Measurements from ENCODE around the gene FIBP. TPM values are rescaled to one million over a fixed set of nuclear protein-coding genes. Genes with fewer than 3 reads are reported as not detected.
A peak's percentile ranks its signal among the peaks of the same experiment; 100 is the strongest.

Gene FIBP
- total RNA-seq, 2 experiments from 2014 or later, result 95.4 to 121 TPM

DNA sequence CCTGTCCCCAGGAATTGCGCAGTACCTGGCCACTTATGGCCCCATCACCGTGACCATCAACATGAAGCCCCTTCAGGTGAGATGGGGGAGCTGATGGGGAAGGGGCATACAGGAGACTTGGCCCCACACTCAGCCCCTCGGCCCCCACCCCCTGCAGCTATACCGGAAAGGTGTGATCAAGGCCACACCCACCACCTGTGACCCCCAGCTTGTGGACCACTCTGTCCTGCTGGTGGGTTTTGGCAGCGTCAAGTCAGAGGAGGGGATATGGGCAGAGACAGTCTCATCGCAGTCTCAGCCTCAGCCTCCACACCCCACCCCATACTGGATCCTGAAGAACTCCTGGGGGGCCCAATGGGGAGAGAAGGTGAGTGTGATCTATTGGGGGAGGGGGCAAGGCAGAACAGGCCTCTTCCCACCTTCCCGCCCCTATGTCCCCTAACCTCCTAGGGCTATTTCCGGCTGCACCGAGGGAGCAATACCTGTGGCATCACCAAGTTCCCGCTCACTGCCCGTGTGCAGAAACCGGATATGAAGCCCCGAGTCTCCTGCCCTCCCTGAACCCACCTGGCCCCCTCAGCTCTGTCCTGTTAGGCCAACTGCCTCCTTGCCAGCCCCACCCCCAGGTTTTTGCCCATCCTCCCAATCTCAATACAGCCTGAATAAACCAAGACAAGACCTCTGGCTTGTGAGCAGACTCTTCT lies 5.1 kb downstream of the FIBP start:
- Mint-ChIP-seq H3K27ac (no peak overlapping the region), H3K9me3 (ENCODE audit: low read depth) (no peaks in the 10 kb centered on the region), H3K4me3 (no peak overlapping the region), H3K27me3 (no peaks in the 10 kb centered on the region), H3K36me3 (ENCODE audit: low read depth) (peaks cover 31% of the 10 kb centered on the region), H3K4me1 (peaks cover 46% of the 10 kb centered on the region)
- ChIA-PET CTCF (interaction anchor here (1.0 to 8.5 kb wide), 11 partner anchors 9 to 111 kb away, joined by 3 to 113 read pairs (median 12); partner anchors contain the start of genes FOSL1 and MUS81), POLR2A (no interaction called here)
- intact Hi-C loops (cut with DNase I, micrococcal nuclease), result no loop called here
- no peak for ATAC-seq
- DNase-seq, result no peak

DNA sequence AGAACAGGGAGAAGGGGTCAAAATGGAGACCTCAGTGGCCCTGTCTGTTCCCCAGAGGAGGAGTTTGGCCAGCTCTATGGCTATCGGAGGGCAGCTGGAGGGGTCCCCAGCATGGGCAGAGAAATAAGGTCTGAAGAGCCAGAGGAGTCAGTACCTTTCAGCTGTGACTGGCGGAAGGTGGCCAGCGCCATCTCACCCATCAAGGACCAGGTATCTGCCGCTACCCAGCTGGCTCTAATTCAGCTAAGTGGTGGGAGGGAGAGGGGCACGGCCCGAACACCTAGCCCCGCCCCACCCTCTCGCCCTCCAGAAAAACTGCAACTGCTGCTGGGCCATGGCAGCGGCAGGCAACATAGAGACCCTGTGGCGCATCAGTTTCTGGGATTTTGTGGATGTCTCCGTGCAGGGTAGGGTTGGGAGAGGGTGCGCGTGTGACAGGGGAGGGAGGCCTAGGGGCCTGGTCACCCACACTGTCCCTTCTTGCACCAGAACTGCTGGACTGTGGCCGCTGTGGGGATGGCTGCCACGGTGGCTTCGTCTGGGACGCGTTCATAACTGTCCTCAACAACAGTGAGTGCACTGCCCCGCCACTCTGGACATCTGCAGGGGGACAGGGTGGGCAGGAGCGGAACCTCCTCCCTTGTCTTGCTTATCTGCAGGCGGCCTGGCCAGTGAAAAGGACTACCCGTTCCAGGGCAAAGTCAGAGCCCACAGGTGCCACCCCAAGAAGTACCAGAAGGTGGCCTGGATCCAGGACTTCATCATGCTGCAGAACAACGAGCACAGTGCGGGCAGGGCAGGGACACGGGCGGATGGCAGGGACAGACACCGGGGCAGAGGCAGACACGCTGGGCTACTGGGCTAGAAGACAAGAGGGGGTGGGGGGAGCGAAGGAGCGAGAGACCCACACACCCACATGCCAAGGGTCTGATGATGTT lies 5.9 kb downstream of the FIBP start:
- ChIA-PET POLR2A (no interaction called here), CTCF (interaction anchor here (1.0 to 2.2 kb wide), 5 partner anchors 12 to 340 kb away, joined by 3 to 7 read pairs (median 4); partner anchors contain the start of gene MUS81)
- Mint-ChIP-seq H3K36me3 (ENCODE audit: low read depth) (peaks cover 28% of the 10 kb centered on the region), H3K27me3 (no peaks in the 10 kb centered on the region), H3K27ac (no peak overlapping the region), H3K4me1 (peaks cover 40% of the 10 kb centered on the region), H3K4me3 (no peak overlapping the region), H3K9me3 (ENCODE audit: low read depth) (no peaks in the 10 kb centered on the region)
- DNase-seq (no peak), ATAC-seq (no peak)
- intact Hi-C loops (cut with DNase I, micrococcal nuclease), result no loop called here

- intact Hi-C loops (cut with DNase I, micrococcal nuclease), result no loop called here
- ATAC-seq, result no peak
- Mint-ChIP-seq H3K4me1 (peaks cover 29% of the 10 kb centered on the region), H3K4me3 (no peak overlapping the region), H3K9me3 (ENCODE audit: low read depth) (no peaks in the 10 kb centered on the region), H3K27me3 (no peaks in the 10 kb centered on the region), H3K36me3 (ENCODE audit: low read depth) (peaks cover 19% of the 10 kb centered on the region), H3K27ac (no peak overlapping the region)
- peak; percentile 9 for DNase-seq
- CTCF ChIA-PET, result interaction anchor here (0.5 to 2.2 kb wide), 7 partner anchors 9 to 341 kb away, joined by 3 to 7 read pairs (median 4); partner anchors contain the start of genes CCDC85B and MUS81
- POLR2A ChIA-PET, result no interaction called here
Observed at GRCh38 chr11:65880844-65881421, 7.3 kb downstream of the FIBP start.

DNA sequence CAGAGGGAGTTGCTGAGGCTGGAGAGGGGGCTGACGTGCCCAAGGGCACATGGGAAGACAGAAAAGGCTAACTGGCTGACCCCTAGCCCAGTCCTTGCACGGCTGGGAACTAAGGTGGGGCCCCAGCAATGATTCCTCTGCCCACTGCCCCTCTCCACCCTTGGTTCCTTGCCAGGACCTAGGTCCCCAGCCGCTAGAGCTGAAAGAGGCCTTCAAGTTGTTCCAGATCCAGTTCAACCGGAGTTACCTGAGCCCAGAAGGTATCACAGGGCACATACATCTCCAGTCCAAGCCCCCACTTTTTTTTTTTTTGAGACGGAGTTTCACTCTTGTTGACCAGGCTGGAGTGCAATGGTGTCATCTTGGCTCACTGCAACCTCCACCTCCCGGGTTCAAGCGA lies 8.2 kb downstream of the FIBP start:
- H3K4me1 Mint-ChIP-seq, result peaks cover 25% of the 10 kb centered on the region
- no peaks in the 10 kb centered on the region for H3K9me3 Mint-ChIP-seq (ENCODE audit: low read depth)
- H3K27ac Mint-ChIP-seq, result no peak overlapping the region
- no peak overlapping the region for H3K4me3 Mint-ChIP-seq
- CTCF ChIA-PET, result interaction anchor here (0.9 to 1.5 kb wide), 3 partner anchors 11 to 100 kb away, joined by 3 to 5 read pairs (median 5); partner anchors contain the start of genes CCDC85B and MUS81
- ATAC-seq, result no peak
- POLR2A ChIA-PET, result no interaction called here
- DNase-seq, result no peak
- intact Hi-C loops (cut with DNase I, micrococcal nuclease), result no loop called here
- H3K27me3 Mint-ChIP-seq, result no peaks in the 10 kb centered on the region
- peaks cover 14% of the 10 kb centered on the region for H3K36me3 Mint-ChIP-seq (ENCODE audit: low read depth)

DNA sequence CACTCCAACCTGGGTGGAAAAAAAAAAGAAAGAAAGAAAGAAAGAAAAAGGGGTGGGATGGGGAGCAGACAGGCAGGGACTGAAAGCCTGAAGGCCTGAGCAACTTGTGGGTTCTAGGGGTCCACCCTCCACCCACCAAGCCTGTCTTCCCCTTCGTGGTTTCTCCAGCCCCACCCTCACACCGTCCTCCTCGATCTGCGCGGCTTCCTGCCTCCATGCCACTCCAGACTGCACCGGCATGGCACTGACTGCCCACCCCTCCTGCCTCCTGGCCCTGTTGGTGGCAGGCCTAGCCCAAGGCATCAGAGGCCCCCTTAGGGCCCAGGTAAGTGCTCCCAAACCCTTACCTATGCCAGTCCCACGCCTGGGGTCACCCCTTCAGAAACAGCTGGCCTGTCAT lies 8.7 kb downstream of the FIBP start, which contains the start of gene CTSW:
TSS of gene CTSW (plus strand) at position 221 of the 400 bp plus-strand sequence. CDS start at position 239, 18 bp downstream.
- Mint-ChIP-seq H3K4me1 (peaks cover 22% of the 10 kb centered on the region), H3K9me3 (ENCODE audit: low read depth) (no peaks in the 10 kb centered on the region), H3K4me3 (no peak within 1 kb of the TSS), H3K27ac (peak within 1 kb of the TSS; percentile 37), H3K27me3 (no peaks in the 10 kb centered on the region), H3K36me3 (ENCODE audit: low read depth) (peaks cover 10% of the 10 kb centered on the region)
- intact Hi-C loops (cut with DNase I, micrococcal nuclease), result no loop called here
- DNase-seq (no peak), ATAC-seq (no peak)
- ChIA-PET CTCF (interaction anchor here (0.7 to 1.5 kb wide), 4 partner anchors 11 to 100 kb away, joined by 3 to 5 read pairs (median 4); partner anchors contain the start of genes CCDC85B and MUS81), POLR2A (no interaction called here)

DNA sequence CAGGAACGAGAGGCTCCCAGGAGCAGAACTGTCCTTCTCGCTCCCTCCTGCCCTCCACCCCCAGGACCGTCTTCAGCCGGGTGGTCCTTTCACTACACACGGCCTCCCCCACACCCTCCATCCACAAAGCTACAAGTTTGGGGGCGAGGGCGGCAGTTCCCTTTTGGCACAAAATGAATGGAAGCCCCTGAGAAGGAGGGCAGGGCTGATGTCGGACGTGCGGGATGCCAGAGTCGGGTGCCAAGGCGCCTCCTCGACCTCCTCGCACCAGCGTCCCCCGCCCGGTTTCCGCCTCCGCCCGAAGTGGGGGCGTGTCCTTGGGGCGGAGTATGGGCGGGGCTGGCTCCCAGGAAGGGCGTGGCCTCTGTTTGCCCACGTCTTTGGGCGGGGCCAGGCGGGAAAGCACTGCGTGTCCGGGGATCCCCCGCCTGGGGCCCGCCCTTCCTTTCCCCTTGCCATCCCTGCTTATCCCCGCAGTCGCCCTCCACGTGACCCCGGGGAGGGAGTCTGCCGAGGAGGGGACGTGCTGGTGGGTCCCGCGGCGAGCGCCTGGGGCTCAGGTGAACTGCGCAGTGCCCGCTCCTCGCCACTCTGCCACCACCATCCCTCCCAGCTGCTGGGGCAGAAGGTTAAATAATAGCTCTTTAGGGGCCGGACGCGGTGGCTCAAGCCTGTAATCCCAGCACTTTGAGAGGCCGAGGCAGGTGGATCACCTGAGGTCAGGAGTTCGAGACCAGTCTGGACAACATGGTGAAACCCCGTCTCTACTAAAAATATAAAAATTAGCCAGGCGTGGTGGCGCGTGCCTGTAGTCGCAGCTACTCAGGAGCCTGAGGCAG lies 14.7 kb downstream of the FIBP start:
- intact Hi-C loops (cut with DNase I, micrococcal nuclease), result loop anchor here (1.0 to 2.0 kb wide), 10 partner anchors 13 to 221 kb away; partner anchors contain the start of genes FIBP (in 2 of the 2), FOSL1 (in 2 of the 2), MUS81 (in 2 of the 2) and BANF1 (in 1 of the 2)
- Mint-ChIP-seq H3K4me3 (peak overlapping the region; percentile 84), H3K27ac (peak overlapping the region; percentile 91), H3K9me3 (ENCODE audit: low read depth) (no peaks in the 10 kb centered on the region), H3K27me3 (no peaks in the 10 kb centered on the region), H3K4me1 (peaks cover 15% of the 10 kb centered on the region), H3K36me3 (ENCODE audit: low read depth) (no peaks in the 10 kb centered on the region)
- ChIA-PET POLR2A (interaction anchor here (0.7 to 1.8 kb wide), 6 partner anchors 14 to 21 kb away, joined by 3 to 7 read pairs (median 4); partner anchors contain the start of genes CCDC85B, CFL1 and FIBP), CTCF (interaction anchor here (0.6 to 2.6 kb wide), 7 partner anchors 11 to 20 kb away, joined by 3 to 42 read pairs (median 9); partner anchors contain the start of genes CCDC85B, CFL1, FIBP and MUS81)
- DNase-seq (peak; percentile 97), ATAC-seq (peak; percentile 93)

- intact Hi-C loops (cut with DNase I, micrococcal nuclease), result loop anchor here (1.0 to 2.0 kb wide), 10 partner anchors 12 to 220 kb away; partner anchors contain the start of genes FIBP (in 2 of the 2), FOSL1 (in 2 of the 2), MUS81 (in 2 of the 2) and BANF1 (in 1 of the 2)
- CTCF ChIA-PET, result interaction anchor here (1.0 to 4.8 kb wide), 5 partner anchors 12 to 114 kb away, joined by 3 to 76 read pairs (median 31); partner anchors contain the start of genes CCDC85B, CFL1, FIBP and MUS81
- POLR2A ChIA-PET, result interaction anchor here (1.0 to 1.8 kb wide), 2 partner anchors 13 kb away, joined by 4 to 7 read pairs; no protein-coding TSS in a partner anchor
- ATAC-seq (no peak), DNase-seq (no peak)
- H3K27ac Mint-ChIP-seq, result peak within 1 kb of the TSS; percentile 91
- peaks cover 4% of the 10 kb centered on the region for H3K36me3 Mint-ChIP-seq (ENCODE audit: low read depth)
- peaks cover 15% of the 10 kb centered on the region for H3K4me1 Mint-ChIP-seq
- H3K9me3 Mint-ChIP-seq (ENCODE audit: low read depth), result no peaks in the 10 kb centered on the region
- H3K4me3 Mint-ChIP-seq, result peak within 1 kb of the TSS; percentile 84
- no peaks in the 10 kb centered on the region for H3K27me3 Mint-ChIP-seq
Observed at GRCh38 chr11:65872586-65873317, 15.5 kb downstream of the FIBP start, which contains the start of gene EFEMP2. Gene EFEMP2, minus strand, starts transcription at chr11:65872800. Its CDS starts 446 bp downstream, at chr11:65872354.

GRCh38 chr11:65871811-65872548 lies 16.3 kb downstream of the FIBP start:
- ChIA-PET CTCF (interaction anchor here (0.6 to 4.8 kb wide), 8 partner anchors 12 to 131 kb away, joined by 3 to 76 read pairs (median 3); partner anchors contain the start of genes BANF1, CCDC85B, FIBP and MUS81), POLR2A (interaction anchor here (0.8 to 1.4 kb wide), 4 partner anchors 9 to 17 kb away, joined by 4 to 6 read pairs (median 5); partner anchors contain the start of gene FIBP)
- H3K4me3 Mint-ChIP-seq, result peak overlapping the region; percentile 41
- H3K27me3 Mint-ChIP-seq, result no peaks in the 10 kb centered on the region
- H3K4me1 Mint-ChIP-seq, result peaks cover 13% of the 10 kb centered on the region
- no peak for DNase-seq
- peaks cover 10% of the 10 kb centered on the region for H3K36me3 Mint-ChIP-seq (ENCODE audit: low read depth)
- intact Hi-C loops (cut with DNase I, micrococcal nuclease), result loop anchor here in 1 of 2 experiments (2.0 kb wide), 1 partner anchor 17 kb away; the partner anchor contains the start of gene FIBP
- H3K27ac Mint-ChIP-seq, result peak overlapping the region; percentile 31
- no peak for ATAC-seq
- H3K9me3 Mint-ChIP-seq (ENCODE audit: low read depth), result no peaks in the 10 kb centered on the region

Measured in activated CD4-positive, alpha-beta T cell treated with anti-CD3 and anti-CD28 coated beads for 36 hours (primary cell).